Liver (tissue), 3 donors: ENCODE data around the gene CCDC85A.

Source experiments
- EGR1 ChIP-seq, 2 donors: IDR thresholded peaks; 2 replicates each; pipeline ENCODE4 v1.6.1; 2016 to 2018; ENCODE audit warnings: antibody characterized with exemption in 2 of 2, low read depth in 2 of 2
- FOXA1 ChIP-seq: IDR thresholded peaks from 2 replicates; pipeline ENCODE4 v1.6.1; 2016; ENCODE audit warnings: antibody characterized with exemption
- FOXA2 ChIP-seq: IDR thresholded peaks from 2 replicates; pipeline ENCODE4 v1.6.1; 2016; ENCODE audit warnings: antibody characterized with exemption
- GABPA ChIP-seq, 2 donors: IDR thresholded peaks in 1 of 2; conservative IDR thresholded peaks in 1 of 2; 2 replicates each; pipeline ENCODE4 v1.6.1; 2016; ENCODE audit warnings: antibody characterized with exemption in 2 of 2, mild to moderate bottlenecking in 1 of 2, moderate library complexity in 1 of 2
- HNF4A ChIP-seq, 2 donors: conservative IDR thresholded peaks; 2 replicates each; pipeline ENCODE4 v1.6.1; 2016; ENCODE audit warnings: antibody characterized with exemption in 2 of 2, mild to moderate bottlenecking in 2 of 2
- HNF4G ChIP-seq: IDR thresholded peaks from 2 replicates; pipeline ENCODE4 v1.6.1; 2016; ENCODE audit warnings: antibody characterized with exemption
- MAX ChIP-seq: IDR thresholded peaks from 2 replicates; pipeline ENCODE4 v1.6.1; 2016; ENCODE audit warnings: antibody characterized with exemption
- NR2F2 ChIP-seq: IDR thresholded peaks from 2 replicates; pipeline ENCODE4 v1.6.1; 2016; ENCODE audit warnings: antibody characterized with exemption
- RAD21 ChIP-seq, 2 donors: IDR thresholded peaks; 2 replicates each; pipeline ENCODE4 v1.6.1; 2016; ENCODE audit warnings: antibody characterized with exemption in 2 of 2, mild to moderate bottlenecking in 2 of 2
- RXRA ChIP-seq, 2 donors: IDR thresholded peaks; 2 replicates each; pipeline ENCODE4 v1.6.1; 2017 to 2018; ENCODE audit warnings: antibody characterized with exemption in 2 of 2, mild to moderate bottlenecking in 1 of 2
- TAF1 ChIP-seq: conservative IDR thresholded peaks from 2 replicates; pipeline ENCODE4 v1.6.1; 2016; ENCODE audit warnings: antibody characterized with exemption, mild to moderate bottlenecking
- ZBTB33 ChIP-seq: IDR thresholded peaks from 2 replicates; pipeline ENCODE4 v1.6.1; 2016; ENCODE audit warnings: antibody characterized with exemption
- TF ChIP-seq, protein P1 (sequence below): fragments of 150-350 bp; IDR thresholded peaks from 2 replicates; pipeline ENCODE4 v1.5.1; 2017; ENCODE audit warnings: improper control_type of control experiment, low read depth, low read length; ENCODE audit not compliant: missing input control
- TF ChIP-seq, protein P2 (sequence below): IDR thresholded peaks from 2 replicates; pipeline ENCODE4 v1.6.1; 2016; ENCODE audit warnings: antibody characterized with exemption, mild to moderate bottlenecking
- donor health status: healthy.
- donor health status: healthy.

GRCh38 chr2:56170504-56170903, 13.3 kb upstream of the CCDC85A start:
- TF ChIP-seq, protein P1, sequence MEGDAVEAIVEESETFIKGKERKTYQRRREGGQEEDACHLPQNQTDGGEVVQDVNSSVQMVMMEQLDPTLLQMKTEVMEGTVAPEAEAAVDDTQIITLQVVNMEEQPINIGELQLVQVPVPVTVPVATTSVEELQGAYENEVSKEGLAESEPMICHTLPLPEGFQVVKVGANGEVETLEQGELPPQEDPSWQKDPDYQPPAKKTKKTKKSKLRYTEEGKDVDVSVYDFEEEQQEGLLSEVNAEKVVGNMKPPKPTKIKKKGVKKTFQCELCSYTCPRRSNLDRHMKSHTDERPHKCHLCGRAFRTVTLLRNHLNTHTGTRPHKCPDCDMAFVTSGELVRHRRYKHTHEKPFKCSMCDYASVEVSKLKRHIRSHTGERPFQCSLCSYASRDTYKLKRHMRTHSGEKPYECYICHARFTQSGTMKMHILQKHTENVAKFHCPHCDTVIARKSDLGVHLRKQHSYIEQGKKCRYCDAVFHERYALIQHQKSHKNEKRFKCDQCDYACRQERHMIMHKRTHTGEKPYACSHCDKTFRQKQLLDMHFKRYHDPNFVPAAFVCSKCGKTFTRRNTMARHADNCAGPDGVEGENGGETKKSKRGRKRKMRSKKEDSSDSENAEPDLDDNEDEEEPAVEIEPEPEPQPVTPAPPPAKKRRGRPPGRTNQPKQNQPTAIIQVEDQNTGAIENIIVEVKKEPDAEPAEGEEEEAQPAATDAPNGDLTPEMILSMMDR = no peak
- TF ChIP-seq TAF1 (no peak), GABPA (IDR thresholded peaks at IDR 0.05 in 1 of 2, conservative IDR thresholded peaks at IDR 0.05 in 1 of 2) (no peak), ZBTB33 (no peak), HNF4A (conservative IDR thresholded peaks at IDR 0.05) (no peak), RXRA (IDR thresholded peaks at IDR 0.05) (no peak), FOXA1 (no peak), RAD21 (IDR thresholded peaks at IDR 0.05) (no peak), MAX (no peak), EGR1 (IDR thresholded peaks at IDR 0.05; ENCODE audit: low read depth in 2 of 2) (no peak), HNF4G (no peak), NR2F2 (no peak), FOXA2 (no peak)
- TF ChIP-seq, protein P2, sequence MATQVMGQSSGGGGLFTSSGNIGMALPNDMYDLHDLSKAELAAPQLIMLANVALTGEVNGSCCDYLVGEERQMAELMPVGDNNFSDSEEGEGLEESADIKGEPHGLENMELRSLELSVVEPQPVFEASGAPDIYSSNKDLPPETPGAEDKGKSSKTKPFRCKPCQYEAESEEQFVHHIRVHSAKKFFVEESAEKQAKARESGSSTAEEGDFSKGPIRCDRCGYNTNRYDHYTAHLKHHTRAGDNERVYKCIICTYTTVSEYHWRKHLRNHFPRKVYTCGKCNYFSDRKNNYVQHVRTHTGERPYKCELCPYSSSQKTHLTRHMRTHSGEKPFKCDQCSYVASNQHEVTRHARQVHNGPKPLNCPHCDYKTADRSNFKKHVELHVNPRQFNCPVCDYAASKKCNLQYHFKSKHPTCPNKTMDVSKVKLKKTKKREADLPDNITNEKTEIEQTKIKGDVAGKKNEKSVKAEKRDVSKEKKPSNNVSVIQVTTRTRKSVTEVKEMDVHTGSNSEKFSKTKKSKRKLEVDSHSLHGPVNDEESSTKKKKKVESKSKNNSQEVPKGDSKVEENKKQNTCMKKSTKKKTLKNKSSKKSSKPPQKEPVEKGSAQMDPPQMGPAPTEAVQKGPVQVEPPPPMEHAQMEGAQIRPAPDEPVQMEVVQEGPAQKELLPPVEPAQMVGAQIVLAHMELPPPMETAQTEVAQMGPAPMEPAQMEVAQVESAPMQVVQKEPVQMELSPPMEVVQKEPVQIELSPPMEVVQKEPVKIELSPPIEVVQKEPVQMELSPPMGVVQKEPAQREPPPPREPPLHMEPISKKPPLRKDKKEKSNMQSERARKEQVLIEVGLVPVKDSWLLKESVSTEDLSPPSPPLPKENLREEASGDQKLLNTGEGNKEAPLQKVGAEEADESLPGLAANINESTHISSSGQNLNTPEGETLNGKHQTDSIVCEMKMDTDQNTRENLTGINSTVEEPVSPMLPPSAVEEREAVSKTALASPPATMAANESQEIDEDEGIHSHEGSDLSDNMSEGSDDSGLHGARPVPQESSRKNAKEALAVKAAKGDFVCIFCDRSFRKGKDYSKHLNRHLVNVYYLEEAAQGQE = no peak
